PC-3 (cell line): ENCODE measurements around the gene MAPK8IP1. TPM values are rescaled to one million over a fixed set of nuclear protein-coding genes. Genes with fewer than 3 reads are reported as not detected.

Experiments
- ATAC-seq: fragments of 200-7000 bp; cut with Tn5 transposase; 2 replicates; pipeline ENCODE4 v1.9.1; 2020; ENCODE audit warnings: mild to moderate bottlenecking, moderate library complexity
- BruUV-seq: library from RNA; stranded (reverse); fragments of 400-500 nt; replicated peaks from 2 replicates; lab custom pipeline; 2021; lab: Mats Ljungman, UMichigan
- CTCF ChIA-PET: fragments of 300-600 bp; sonication (Branson Sonifier 250); formaldehyde crosslinking; loops from one replicate; lab custom pipeline; 2022; ENCODE audit warnings: antibody characterized with exemption; lab: Charles Lee
- POLR2A ChIA-PET: fragments of 300-600 bp; sonication (Branson Sonifier 250); formaldehyde crosslinking; loops from one replicate; lab custom pipeline; 2022; ENCODE audit warnings: antibody characterized with exemption; ENCODE audit not compliant: unreplicated experiment; lab: Charles Lee
- DNase-seq: peaks from one replicate; pipeline ENCODE4 v3.0.0-alpha.2; 2015
- H2AFZ ChIP-seq: fragments of 300-600 bp; sonication (generic); 2 replicates; pipeline ENCODE4 v1.6.0; 2016; ENCODE audit warnings: antibody characterized with exemption, low read length
- H3F3A ChIP-seq: fragments of 300-600 bp; sonication (generic); one replicate; pipeline ENCODE4 v1.6.0; 2017; ENCODE audit warnings: antibody characterized with exemption, low read length, control low read depth, mild to moderate bottlenecking; ENCODE audit not compliant: unreplicated experiment
- H3K27ac ChIP-seq: fragments of 300-600 bp; sonication (generic); 2 replicates; pipeline ENCODE4 v1.5.1; 2016; ENCODE audit warnings: mild to moderate bottlenecking, low read length
- H3K27me3 ChIP-seq: fragments of 300-600 bp; sonication (generic); 2 replicates; pipeline ENCODE4 v1.6.1; 2016; ENCODE audit warnings: low read length, mixed read lengths
- H3K36me3 ChIP-seq: fragments of 300-600 bp; sonication (generic); 2 replicates; pipeline ENCODE4 v1.6.1; 2016; ENCODE audit warnings: low read depth, mixed run types, low read length, mixed read lengths
- H3K4me1 ChIP-seq: fragments of 300-600 bp; sonication (generic); 2 replicates; pipeline ENCODE4 v1.5.1; 2016; ENCODE audit warnings: low read length; ENCODE audit not compliant: insufficient read depth
- H3K4me2 ChIP-seq: fragments of 300-600 bp; sonication (generic); 2 replicates; pipeline ENCODE4 v1.6.0; 2016; ENCODE audit warnings: low read length
- H3K4me3 ChIP-seq: fragments of 300-600 bp; sonication (generic); 2 replicates; pipeline ENCODE4 v1.5.1; 2016; ENCODE audit warnings: mild to moderate bottlenecking, low read length, mixed read lengths
- H3K79me2 ChIP-seq: fragments of 300-600 bp; sonication (generic); 2 replicates; pipeline ENCODE4 v1.6.1; 2017; ENCODE audit warnings: low read length, mixed read lengths
- H3K9ac ChIP-seq: fragments of 300-600 bp; sonication (generic); 2 replicates; pipeline ENCODE4 v1.6.0; 2016; ENCODE audit warnings: mild to moderate bottlenecking, low read length
- H3K9me2 ChIP-seq: fragments of 300-600 bp; sonication (generic); replicated peaks from 2 replicates; pipeline ENCODE4 v1.6.1; 2016; ENCODE audit warnings: mixed run types, low read length, mixed read lengths
- H3K9me3 ChIP-seq: fragments of 300-600 bp; sonication (generic); 2 replicates; pipeline ENCODE4 v1.6.1; 2016; ENCODE audit warnings: low read length, mixed read lengths
- H4K20me1 ChIP-seq: fragments of 300-600 bp; sonication (generic); 2 replicates; pipeline ENCODE4 v1.6.1; 2016; ENCODE audit warnings: low read length, mixed read lengths
- CTCF ChIP-seq: fragments of 300-600 bp; sonication (generic); conservative IDR thresholded peaks from 2 replicates; pipeline ENCODE4 v1.5.1; 2017; ENCODE audit warnings: antibody characterized with exemption, low read depth, mild to moderate bottlenecking, low read length
- EZH2 ChIP-seq: fragments of 300-600 bp; sonication (generic); IDR thresholded peaks from one replicate; pipeline ENCODE4 v1.6.1; 2017; ENCODE audit warnings: antibody characterized with exemption, mild to moderate bottlenecking, low read length; ENCODE audit not compliant: unreplicated experiment
- intact Hi-C: fragments of 100-400 bp; cut with micrococcal nuclease; formaldehyde crosslinking; loops from 2 replicates; pipeline ENCODE4 v1.9.0; 2023
- total RNA-seq: library from RNA; depleted of rRNA; stranded (reverse); fragments of >200 nt; gene quantifications from 2 replicates; pipeline ENCODE4 v1.2.3, GENCODE V29; 2014; rRNA removed

Gene MAPK8IP1
- total RNA-seq, 1 experiment from 2014 or later, result 7.1 TPM

GRCh38 chr11:45949992-45950407 lies 64.5 kb downstream of the MAPK8IP1 start:
- intact Hi-C loops, result no loop called here
- no peaks in the 10 kb centered on the region for H3K27me3 ChIP-seq
- H3K9me2 ChIP-seq, result no peaks in the 10 kb centered on the region
- no peak overlapping the region for H2AFZ ChIP-seq
- H3F3A ChIP-seq, result no peaks in the 10 kb centered on the region
- H3K27ac ChIP-seq, result no peak overlapping the region
- no peaks in the 10 kb centered on the region for H3K36me3 ChIP-seq
- H3K9me3 ChIP-seq, result no peaks in the 10 kb centered on the region
- POLR2A ChIA-PET, result no interaction called here
- TF ChIP-seq EZH2 (no peak), CTCF (no peak)
- DNase-seq, result no peak
- no peak overlapping the region for H3K9ac ChIP-seq
- no peak for ATAC-seq
- H3K79me2 ChIP-seq, result no peaks in the 10 kb centered on the region
- no peak overlapping the region for H3K4me2 ChIP-seq
- no TSS peak for BruUV-seq
- no peaks in the 10 kb centered on the region for H4K20me1 ChIP-seq
- no peak overlapping the region for H3K4me3 ChIP-seq
- CTCF ChIA-PET, result no interaction called here
- H3K4me1 ChIP-seq, result no peaks in the 10 kb centered on the region

Other genes with a start within 250 kb of the MAPK8IP1 start
- not detected in 2 replicates for gene CHST1, start 220.0 kb upstream of the MAPK8IP1 start, total RNA-seq
- gene SLC35C1, start 80.5 kb upstream of the MAPK8IP1 start, total RNA-seq, result 9.5 and 13.5 TPM in 2 replicates
- gene CRY2, start 38.2 kb upstream of the MAPK8IP1 start, total RNA-seq, result 9.5 and 12.4 TPM in 2 replicates
- gene FREY1, start 21.6 kb downstream of the MAPK8IP1 start, total RNA-seq, result 0.15 and 2.1 TPM in 2 replicates
- 43.5 and 56.7 TPM in 2 replicates for gene PEX16, start 32.2 kb downstream of the MAPK8IP1 start, total RNA-seq
- gene LARGE2, start 37.0 kb downstream of the MAPK8IP1 start, total RNA-seq, result 18.4 and 19.6 TPM in 2 replicates
- 6.2 and 8.2 TPM in 2 replicates for gene PHF21A, start 235.8 kb downstream of the MAPK8IP1 start, total RNA-seq